CD4-positive, alpha-beta T cell treated with Interleukin-10 for 1 hour (primary cell): ENCODE data around the gene TBC1D12.

ENCODE experiments used
- DNase-seq: peaks from one replicate; pipeline ENCODE4 v3.0.0-alpha.2; 2020

The TBC1D12 gene

DNA sequence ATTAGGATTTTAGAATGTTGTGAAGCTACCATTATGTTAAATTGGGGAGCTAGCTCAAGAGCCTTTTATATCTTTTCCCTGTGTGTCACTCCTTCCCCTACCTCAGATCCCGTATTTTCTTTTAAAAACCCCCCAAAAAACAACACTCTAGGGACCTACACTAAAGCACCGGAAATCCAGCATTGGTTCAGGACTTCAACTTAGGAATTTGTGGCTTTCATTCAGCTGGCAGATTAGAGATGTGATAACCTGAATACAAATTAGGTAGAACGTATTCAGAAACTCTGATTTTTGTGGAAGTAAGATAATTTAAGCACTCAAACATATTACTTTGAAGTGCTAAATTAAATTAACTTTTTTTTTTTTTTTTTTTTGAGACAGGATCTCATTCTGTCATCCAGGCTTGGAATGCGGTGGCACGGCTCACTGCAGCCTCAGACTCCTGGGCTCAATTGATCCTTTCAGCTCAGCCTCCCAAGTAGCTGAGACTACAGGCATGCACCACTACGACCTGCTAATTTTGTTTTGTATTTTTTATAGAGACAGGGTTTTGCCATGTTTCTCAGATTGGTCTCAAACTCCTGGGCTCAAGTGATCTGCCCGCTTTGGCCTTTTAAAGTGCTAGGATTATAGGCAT is 6.8 kb downstream of the TBC1D12 start:
- no peak for DNase-seq

DNA sequence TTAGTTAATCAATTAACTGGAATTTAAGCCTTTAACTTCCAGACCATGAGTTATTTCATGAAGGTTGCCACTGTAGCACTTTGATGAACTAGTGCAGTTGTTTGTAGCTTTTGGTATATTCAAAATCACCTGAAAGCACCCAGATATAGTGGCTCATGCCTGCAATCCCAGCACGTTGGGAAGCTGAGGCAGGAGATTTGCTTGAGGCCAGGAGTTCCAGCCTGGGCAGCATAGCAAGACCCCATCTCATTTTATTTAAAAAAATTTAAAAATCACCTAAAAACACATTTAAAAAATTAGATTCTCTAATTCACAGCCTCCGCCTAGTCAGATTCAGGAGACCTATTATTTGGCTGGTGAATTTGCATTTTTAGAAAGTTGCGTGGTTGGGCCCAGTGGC is 9.0 kb downstream of the TBC1D12 start:
- DNase-seq, result no peak

DNA sequence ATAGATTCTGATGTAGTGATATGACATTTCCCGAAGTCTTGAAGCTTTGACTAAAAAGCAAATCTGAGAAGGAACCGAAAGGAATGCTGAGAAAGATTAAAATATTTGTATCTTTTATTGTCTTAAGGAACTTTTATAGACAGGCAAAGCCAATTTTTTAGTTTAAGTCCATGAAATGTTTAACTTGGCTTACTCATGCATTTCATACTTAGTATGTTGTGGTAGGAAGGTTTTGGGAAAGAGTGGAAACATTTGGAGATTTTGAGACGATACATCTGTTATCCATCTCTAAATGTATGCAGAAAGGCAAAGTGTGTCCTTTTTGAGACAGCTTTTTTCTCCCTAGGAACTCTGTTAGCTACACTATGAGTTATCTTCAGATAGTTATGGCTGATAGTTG is 10.1 kb downstream of the TBC1D12 start:
- DNase-seq, result no peak

DNA sequence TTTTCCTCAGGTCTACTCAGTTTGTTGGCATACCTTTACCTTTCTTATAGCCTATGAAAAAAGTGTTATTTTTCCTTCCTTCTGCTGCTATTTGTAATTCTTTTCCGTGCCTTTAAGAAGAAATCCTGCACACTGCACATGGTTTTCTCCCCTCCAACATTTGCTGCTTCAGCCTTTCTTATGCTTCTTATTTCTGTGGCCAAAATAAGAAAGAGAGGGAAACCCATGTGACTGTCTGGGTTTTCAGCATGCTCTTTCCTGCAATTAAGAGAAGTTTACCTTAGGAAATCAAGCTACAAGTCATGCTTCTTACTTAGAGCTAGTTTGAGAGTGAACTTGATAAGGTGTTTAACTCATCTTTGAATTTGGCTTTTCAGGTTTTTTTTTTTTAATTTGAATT is 11.0 kb downstream of the TBC1D12 start:
- no peak for DNase-seq

DNA sequence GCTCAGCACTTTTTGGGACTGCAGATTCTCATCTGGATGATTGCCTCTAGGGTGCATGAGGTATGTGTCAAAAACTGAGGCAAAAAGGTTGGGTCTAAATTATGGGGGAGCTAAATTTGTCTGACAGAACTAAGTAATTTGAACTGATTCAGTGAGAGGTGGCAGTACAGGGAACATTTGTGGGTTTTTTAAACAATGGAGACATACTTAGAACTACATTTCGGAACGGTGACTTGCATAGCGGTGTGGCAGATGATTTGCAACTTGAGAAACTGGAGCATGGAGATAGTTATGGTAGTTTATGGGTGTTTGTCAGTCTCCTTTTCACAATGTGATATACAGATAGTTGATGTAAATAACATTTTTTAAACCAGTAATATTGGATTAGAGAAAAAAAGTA is 14.6 kb downstream of the TBC1D12 start:
- no peak for DNase-seq

DNA sequence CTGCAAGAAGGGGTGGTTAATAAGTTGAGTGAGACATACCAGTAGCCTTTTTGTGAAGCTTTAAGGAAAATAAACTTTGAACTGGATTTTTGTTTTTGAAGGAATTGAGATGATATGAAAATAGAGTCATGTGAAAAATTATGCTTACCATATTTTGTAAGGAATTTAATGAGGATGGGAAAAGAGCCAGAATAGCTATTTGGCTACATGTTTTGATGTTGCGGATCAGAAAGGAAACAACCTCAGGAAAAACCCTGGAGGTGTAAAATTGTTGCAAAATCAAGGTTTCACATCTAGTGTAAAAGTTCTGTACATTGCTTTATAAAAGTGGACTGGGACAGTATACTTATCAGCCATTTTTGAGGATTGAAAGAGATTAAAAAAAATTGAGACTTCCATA is 15.0 kb downstream of the TBC1D12 start:
- no peak for DNase-seq

DNA sequence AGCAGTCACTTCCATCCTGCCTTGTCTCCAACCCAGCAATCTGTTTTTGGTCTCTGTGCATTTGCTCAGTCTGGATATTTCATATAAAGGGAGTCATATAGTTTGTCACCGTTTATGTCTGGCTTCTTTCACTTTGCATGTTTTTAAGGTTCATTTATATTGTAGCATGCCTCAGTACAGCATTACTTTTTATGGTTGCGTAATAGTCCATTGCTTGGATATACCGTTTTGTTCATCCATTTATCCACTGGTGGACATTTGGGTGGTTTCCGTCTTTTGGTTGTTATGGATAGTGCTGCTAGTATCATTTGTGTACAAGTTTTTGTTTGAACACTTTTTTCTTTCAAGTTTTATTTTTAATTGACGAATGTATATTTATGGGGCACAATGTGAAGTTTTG is 18.2 kb downstream of the TBC1D12 start:
- DNase-seq, result no peak

DNA sequence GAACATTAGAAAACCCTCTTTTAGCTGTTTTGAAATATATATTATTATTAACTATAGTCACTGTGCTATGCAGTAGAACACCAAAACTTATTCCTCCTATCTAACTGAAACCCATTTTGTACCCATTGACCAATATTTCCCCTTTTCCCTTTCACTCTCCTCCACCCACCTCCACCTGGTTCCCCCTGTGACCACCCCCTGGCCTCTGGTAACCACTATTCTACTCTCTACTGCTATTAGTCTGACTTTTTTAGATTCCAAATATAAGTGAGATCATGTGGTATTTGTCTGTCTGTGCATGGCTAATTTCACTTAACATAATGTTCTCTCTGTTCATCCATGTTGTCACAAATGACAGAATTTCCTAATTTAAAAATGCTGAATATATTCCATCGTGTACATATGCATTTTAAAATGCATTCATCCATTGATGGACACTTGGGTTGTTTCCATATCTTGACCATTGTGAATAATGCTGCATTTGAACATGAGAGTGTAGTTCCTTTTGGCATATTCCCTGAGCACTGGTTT is 18.7 kb downstream of the TBC1D12 start:
- DNase-seq, result no peak

DNA sequence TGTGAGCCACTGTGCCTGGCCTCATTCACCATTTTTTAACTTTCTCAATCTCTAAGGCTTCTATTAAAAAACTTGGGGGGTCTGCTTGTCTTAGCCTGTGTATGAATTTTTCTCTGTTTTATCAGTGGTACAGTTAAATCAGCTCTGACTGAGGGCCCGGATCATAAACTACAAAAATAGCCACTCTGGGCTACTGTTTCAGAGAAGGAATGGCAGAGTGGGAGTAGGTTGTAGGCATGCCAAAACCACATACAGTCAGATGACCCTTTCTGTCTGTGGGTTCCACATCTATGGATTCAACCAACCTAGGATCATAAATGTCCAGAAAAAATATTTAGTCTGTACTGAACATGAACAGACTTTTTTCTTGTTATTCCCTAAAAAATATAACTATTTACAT is 21.3 kb downstream of the TBC1D12 start:
- DNase-seq, result no peak

DNA sequence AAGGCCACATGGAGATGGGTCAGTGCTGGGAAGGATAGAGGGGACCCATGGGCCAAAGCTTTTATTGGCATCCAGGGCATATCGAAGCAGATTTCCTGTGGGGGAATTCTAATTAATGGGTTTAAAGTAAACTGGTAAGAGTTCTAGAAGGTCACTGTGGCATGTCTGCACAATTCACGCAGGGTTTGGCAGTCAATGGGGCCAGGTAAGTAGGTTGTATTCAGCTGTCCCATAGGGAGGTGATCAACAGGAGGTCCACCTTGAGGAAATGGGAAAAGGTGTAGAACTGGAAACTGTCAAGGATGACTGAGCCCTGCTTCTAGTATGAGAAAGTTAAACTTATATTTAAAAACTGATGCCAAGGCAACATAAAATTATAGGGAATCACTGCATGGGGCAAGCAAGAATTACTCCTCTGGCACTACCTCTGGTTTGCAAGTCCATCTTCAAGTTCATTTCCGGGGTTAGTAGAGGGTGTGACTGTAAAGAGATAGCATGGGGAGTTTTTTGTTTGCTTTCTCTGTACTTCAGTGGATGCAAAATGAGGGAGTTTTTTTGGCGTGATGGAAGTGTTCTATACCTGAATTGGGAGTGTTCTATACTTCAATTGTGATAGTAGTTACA is 22.5 kb downstream of the TBC1D12 start:
- no peak for DNase-seq

DNA sequence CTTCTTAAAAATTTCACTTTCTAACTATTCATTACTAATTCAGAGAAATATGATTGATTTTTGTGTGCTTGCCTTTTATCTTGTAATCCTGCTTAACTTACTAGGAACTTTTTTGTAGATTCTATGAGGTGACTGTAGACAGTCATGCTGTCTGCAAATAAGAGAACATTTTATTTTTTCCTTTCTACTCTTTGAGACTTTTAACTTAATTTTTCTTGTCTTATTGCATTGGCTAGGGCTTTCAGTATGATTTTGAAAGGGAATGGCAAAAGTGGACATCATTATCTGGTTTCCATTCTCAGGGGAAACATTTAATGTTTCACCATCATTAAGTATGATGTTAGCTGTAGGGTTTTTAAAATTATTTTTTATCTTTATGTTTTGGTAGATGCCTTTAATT is 23.6 kb downstream of the TBC1D12 start:
- DNase-seq, result no peak

DNA sequence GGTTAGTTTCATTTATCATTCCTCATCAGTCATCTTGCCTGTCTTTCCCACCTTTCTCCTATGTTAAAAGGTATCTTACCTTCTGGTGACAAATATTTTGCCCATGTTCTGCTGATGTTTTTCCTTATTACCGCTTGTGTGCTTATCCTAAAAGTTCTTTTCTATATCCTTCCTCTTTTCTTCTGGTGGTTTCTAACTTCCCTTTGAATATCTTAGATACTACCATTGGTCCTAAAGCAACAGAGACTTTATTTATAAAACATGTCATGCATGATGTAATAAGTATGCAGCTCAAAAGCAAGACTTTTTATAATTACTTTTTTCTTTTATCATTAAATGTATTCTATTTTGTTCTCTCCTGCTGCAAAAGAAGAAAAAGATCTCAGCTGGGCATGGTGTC is 24.8 kb downstream of the TBC1D12 start:
- no peak for DNase-seq

DNA sequence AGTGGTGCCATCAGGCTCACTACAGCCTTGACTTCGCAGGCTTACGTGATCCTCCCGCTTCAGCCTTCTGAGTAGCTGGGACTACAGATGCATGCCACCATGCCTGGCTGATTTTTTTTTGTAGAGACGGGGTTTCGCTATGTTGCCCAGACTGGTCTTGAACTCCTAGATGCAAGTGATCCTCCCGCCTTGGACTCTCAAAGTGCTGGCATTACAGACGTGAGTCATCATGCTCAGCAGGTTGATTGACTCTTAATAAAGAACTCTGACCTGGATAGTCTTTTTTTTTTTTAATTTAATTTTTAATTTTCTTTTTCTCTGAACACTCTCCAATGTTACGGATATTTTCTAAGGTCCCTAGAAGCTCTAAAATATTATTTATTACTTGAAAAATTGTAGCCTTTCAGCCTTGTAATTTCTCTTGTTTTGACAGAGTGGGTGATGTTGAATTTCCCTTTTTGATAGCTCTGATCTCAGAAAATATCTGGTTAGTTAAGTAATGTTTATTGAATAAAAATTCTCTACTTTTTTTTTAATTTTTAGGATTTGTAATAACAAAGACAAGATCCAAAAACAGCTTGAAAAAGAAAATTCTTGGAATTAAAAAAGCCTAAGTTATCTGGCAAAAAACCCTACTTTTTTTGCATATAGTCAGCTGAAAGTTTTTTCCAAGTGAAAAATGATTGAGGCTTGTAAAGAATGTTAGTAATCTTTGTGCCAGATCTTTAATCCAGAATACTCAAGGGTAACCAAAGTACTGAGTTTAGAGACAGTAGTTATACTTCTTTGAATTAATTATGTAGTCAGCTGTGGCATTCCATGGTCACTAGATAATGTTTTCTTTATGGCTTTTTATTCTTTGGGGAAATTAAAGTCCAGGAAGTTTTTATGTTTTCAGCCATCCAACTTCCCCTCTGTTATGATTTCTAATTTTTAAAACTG is 26.7 kb downstream of the TBC1D12 start:
- no peak for DNase-seq

DNA sequence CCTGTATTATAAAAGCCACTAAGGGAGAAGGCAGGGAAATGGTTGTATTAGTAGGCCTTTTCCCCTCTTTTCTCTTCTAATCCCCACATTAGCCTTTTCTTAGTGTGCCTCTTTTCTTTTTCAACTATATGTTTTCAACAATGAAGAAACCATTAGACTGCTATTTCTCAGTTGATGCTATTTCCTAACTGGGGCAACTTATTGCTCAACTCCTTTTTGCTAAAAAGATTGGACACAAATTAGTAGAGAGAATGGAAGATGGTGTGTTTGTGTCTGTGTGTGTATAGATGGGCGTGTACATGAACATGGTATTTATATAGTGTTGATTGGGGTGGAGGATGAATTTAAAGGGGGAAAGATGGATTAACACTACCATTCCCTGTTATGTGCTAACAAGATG is 28.4 kb downstream of the TBC1D12 start:
- no peak for DNase-seq

DNA sequence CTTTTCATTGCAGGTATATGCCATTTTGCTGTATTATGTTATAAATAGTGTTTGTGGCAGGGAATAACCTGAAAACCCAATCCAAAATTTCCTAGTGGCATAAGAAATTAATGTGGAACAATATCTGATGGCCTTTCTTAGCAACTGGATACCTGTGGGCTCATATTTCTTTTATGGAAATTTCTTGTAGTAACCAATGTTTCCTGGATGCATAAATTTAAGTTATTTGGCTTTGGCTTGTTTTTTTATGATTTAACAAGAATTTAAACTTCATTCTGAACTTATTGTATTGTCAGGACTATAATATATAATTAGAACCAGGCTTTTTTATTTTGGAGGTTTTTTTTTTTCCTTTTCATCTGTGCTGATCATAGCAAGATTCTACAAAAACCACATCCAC is 30.1 kb downstream of the TBC1D12 start:
- DNase-seq, result no peak

DNA sequence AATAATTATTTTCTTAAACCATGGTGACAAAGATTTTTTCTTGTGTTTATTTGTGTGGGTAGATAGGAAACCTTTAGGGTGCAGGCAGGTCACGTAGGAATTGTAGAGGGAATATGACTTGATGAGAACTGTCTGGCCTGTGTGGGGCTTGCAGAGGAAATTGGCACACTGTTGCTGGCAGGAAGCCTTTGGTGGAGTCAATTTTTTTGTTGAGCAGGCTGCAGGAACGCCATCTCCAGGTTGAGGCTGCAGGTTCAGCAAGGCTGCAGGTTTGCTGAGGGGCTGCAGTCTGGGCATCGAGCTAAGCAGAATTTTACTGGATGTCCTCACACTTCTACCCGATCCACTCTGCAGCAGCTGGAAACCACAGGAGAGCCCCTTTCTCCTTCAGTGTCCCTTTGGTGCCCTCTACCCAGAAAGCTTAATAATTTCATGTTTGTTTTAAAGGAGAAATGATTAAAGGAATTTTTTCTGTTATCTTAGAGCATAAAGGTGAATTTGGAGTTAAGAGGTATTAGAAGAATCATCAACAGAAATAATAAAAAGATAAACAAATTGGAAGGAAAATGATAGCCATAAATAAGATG is 37.0 kb downstream of the TBC1D12 start:
- DNase-seq, result no peak

DNA sequence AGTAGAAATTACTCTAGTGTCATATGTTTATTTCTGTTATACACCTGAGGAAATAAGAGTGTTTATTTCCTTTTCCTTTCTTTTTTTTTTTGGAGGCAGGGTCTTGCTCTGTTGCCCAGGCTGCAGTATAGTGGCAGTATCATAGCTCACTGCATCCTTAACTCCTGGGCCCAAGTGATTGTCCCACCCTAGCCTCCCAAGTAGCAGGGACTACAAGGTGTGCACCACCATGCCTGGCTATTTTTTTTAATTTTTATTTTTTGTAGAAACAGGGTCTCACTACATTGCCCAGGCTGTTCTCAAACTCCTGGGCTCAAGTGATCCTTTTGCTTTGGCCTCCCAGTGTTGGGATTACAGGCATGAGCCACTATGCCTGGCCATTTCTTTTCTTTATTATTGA is 37.8 kb downstream of the TBC1D12 start:
- DNase-seq, result no peak

DNA sequence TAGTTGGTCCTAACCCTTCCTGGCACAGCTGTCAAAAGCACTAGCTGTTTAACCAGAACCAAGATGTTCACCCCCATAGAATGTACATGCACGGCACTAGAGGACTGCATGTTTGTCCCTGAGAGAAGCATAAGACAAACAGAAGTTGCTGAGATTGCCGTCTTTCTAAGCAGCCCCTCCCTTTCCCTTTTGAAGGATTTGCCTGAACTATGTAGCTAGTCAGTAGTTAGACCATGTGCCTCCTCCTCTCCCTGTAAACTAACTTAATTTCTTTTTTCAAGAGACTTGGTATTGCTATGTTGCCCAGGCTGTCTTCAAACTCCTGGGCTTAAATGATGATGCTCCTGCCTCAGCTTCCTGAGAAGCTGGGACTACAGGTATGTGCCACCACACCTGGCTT is 40.7 kb downstream of the TBC1D12 start:
- no peak for DNase-seq

DNA sequence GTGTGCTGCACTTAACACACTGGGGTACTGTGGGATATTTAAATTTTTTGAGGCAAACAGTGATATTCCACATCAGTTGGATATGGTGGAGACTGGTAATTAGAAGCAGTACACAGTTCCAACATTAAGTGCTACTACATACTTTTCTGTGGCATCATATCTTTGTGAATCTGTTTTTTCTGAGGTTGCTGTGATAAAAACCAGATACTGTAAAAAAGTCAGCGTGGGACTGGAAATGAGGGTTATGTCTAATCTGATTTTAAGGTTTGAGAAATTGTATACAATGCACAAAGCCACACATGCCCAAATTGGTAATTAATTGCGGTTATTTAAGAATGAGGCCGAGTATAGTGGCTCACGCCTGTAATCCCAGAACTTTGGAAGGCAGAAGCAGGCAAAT is 41.2 kb downstream of the TBC1D12 start:
- no peak for DNase-seq

DNA sequence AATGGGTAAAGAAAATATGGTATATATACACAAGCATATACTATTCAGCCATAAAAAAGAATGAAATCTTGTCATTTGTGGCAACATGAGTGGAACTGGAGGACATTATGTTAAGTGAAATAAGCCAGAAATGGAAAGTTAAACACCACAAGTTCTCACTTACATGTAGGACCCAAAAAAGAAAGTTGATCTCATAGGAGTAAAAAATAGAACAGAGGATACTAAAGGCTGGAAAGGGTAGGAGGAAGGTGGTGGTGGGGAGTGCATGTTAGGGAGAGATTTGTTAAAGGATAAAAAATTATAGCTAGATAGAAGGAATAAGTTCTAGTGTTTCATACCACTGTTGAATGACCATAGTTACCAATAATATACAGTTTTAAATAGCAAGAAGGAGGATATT is 48.4 kb downstream of the TBC1D12 start:
- DNase-seq, result no peak

DNA sequence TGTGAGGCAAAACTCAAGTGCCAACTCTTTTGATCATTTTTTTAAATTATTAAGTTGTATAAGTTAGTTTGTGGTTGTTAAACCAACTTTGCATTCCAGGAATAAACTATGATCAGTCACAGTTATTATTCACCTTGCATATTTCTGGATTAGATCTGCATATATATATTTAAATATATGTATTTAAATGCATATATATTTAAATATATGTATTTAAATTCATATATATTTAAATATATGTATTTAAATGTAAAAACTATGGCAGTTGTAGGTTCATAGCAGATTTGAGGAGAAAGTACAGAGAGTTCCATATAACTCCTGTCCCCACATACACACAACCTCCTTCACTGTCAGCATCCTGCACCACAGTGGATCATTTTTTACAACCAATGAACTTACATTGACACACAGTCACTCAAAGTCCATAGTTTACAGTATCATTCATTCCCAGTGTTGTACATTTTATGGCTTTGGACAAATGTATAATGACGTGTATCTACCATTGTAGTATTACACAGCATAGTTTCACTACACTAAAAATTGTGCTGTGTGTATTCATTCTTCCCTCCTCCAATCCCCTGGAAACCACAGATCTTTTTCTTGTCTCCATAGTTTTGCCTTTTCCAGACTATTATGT is 49.7 kb downstream of the TBC1D12 start:
- DNase-seq, result no peak

DNA sequence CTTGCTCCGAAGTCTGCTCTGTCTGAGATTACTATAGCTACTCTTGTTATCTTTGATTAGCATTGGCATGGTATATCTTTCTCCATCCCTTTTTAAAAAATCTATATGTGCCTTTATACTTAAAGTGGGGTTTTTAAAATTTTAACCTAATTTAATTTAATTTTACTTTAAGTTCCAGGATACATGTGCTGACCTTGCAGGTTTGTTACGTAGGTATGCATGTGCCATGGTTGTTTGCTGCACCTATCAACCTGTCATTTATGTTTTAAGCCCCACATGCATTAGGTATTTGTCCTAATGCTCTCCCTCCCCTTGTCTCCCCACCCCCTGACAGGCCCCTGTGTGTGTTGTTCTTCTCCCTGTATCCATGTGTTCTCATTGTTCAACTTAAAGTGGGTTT is 54.6 kb downstream of the TBC1D12 start:
- no peak for DNase-seq

DNA sequence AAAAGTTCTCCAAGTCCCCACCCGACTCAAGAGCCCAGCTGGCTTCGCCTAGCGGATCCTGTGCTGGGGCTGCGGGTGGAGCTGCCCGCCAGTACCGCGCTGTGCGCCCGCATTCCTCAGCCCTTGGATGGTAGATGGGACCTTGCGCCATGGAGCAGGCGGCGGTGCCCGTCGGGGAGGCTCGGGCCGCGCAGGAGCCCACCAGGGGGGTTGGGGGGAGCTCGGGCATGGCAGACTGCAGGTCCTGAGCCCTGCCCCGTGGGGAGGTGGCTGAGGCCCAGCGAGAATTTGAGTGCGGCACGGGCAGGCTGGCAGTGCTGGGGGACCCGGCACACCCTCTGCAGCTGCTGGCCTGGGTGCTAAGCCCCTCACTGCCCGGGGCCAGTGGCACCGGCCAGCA is 57.0 kb downstream of the TBC1D12 start:
- no peak for DNase-seq
